HepG2 (cell line): ENCODE measurements around the gene SYNE1. TPM values are rescaled to one million over a fixed set of nuclear protein-coding genes. Genes with fewer than 3 reads are reported as not detected.

ENCODE experiments used
- ATAC-seq: fragments of 200-7000 bp; cut with Tn5 transposase; 3 replicates; pipeline ENCODE4 v1.9.1; 2020; ENCODE audit warnings: mild to moderate bottlenecking, moderate library complexity
- BruUV-seq: library from RNA; stranded (reverse); fragments of 400-500 nt; replicated peaks from 2 replicates; lab custom pipeline; 2021; lab: Mats Ljungman, UMichigan
- CTCF ChIA-PET: fragments of 300-600 bp; formaldehyde crosslinking; extraction: SDS; loops from one replicate; lab custom pipeline; 2021; ENCODE audit warnings: low total read pairs, inconsistent platforms, low intra/inter-chr PET ratio; lab: Yijun Ruan, JAX
- POLR2A ChIA-PET: fragments of 350-600 bp; sonication (Branson Sonifier 250); formaldehyde crosslinking; loops from one replicate; lab custom pipeline; 2020; ENCODE audit warnings: antibody characterized with exemption, inconsistent platforms; lab: Yijun Ruan, JAX
- DNase-seq: peaks from one replicate; pipeline ENCODE4 v3.0.0-alpha.2; 2015; ENCODE audit warnings: low spot score
- FAIRE-seq: peaks from 3 replicates; lab custom pipeline; 2011; peaks lifted over from hg19 to GRCh38; lab: Jason Lieb, UNC
- H2AFZ ChIP-seq: one replicate; pipeline ENCODE4 v1.6.1; 2011; ENCODE audit warnings: low read length, inconsistent platforms
- H3K27ac ChIP-seq: fragments of 300-600 bp; 3 replicates; pipeline ENCODE4 v1.8.0; 2011; ENCODE audit warnings: mixed run types, mild to moderate bottlenecking, mixed read lengths, low read length, inconsistent platforms; ENCODE audit not compliant: insufficient read depth; ENCODE audit errors: extremely low read length
- H3K27me3 ChIP-seq, 2 experiments: fragments of 200-600 bp in 1 of 2; 2 replicates in 1 of 2; 3 replicates in 1 of 2; pipeline versions ENCODE4 v1.6.0 to v1.8.0; 2011; ENCODE audit warnings: low read length in 2 of 2, mild to moderate bottlenecking in 2 of 2, moderate library complexity in 2 of 2, inconsistent platforms in 1 of 2; ENCODE audit not compliant: insufficient read depth in 2 of 2, control insufficient read depth in 1 of 2
- H3K36me3 ChIP-seq, 2 experiments: fragments of 200-600 bp in 1 of 2; replicated peaks in 1 of 2; 2 replicates in 1 of 2; 3 replicates in 1 of 2; pipeline versions ENCODE4 v1.5.1 to v1.8.0; 2011; ENCODE audit warnings: low read length in 2 of 2, inconsistent platforms in 1 of 2; ENCODE audit not compliant: insufficient read depth in 2 of 2, control insufficient read depth in 1 of 2
- H3K4me1 ChIP-seq: 2 replicates; pipeline ENCODE4 v1.5.1; 2012; ENCODE audit warnings: low read length, inconsistent platforms; ENCODE audit not compliant: insufficient read depth
- H3K4me2 ChIP-seq: 2 replicates; pipeline ENCODE4 v1.6.0; 2011; ENCODE audit warnings: low read depth, low read length, inconsistent platforms
- H3K4me3 ChIP-seq, 3 experiments: fragments of 200-600 bp in 1 of 3; sonication (generic), shearing (Covaris generic) in 1 of 3; replicated peaks in 1 of 3; 2 replicates each; pipeline ENCODE4 v1.5.1; 2011 to 2016; ENCODE audit warnings: low read length in 3 of 3, inconsistent platforms in 2 of 3, low read depth in 2 of 3, mild to moderate bottlenecking in 2 of 3, control low read depth in 1 of 3, mixed read lengths in 1 of 3; ENCODE audit not compliant: insufficient read depth in 1 of 3
- H3K79me2 ChIP-seq: one replicate; pipeline ENCODE4 v1.6.1; 2011; ENCODE audit warnings: low read length, inconsistent platforms; ENCODE audit not compliant: insufficient read depth
- H3K9ac ChIP-seq: 2 replicates; pipeline ENCODE4 v1.6.0; 2011; ENCODE audit warnings: mild to moderate bottlenecking, low read depth, low read length, inconsistent platforms; ENCODE audit not compliant: insufficient read depth
- H3K9me3 ChIP-seq: 2 replicates; pipeline ENCODE4 v1.5.1; 2012; ENCODE audit warnings: mild to moderate bottlenecking, low read length
- H4K20me1 ChIP-seq: 2 replicates; pipeline ENCODE4 v1.6.0; 2011; ENCODE audit warnings: inconsistent platforms, mild to moderate bottlenecking, low read length, moderate library complexity; ENCODE audit not compliant: insufficient read depth
- HNRNPK ChIP-seq: fragments of 200-400 bp; formaldehyde crosslinking; IDR thresholded peaks from 2 replicates; pipeline ENCODE4 v1.6.1; 2018; ENCODE audit warnings: low read length, low read depth, moderate library complexity, mild to moderate bottlenecking; ENCODE audit not compliant: poor library complexity, severe bottlenecking
- HNRNPLL ChIP-seq: fragments of 200-400 bp; formaldehyde crosslinking; IDR thresholded peaks from 2 replicates; pipeline ENCODE4 v1.6.1; 2017; ENCODE audit warnings: mild to moderate bottlenecking, low read depth, low read length; ENCODE audit not compliant: poor library complexity, severe bottlenecking
- SMARCC2 ChIP-seq: fragments of 450-650 bp; IDR thresholded peaks from 2 replicates; pipeline ENCODE4 v1.6.1; 2017; ENCODE audit warnings: antibody characterized with exemption, mild to moderate bottlenecking
- ZNF441 ChIP-seq: sonication (generic); formaldehyde crosslinking; IDR thresholded peaks from 2 replicates; pipeline ENCODE4 v1.7.0; 2021; ENCODE audit warnings: missing genetic modification reagents, borderline replicate concordance
- WGBS: methylation state at CpG from one replicate; pipeline ENCODE4 v1.1.6; 2017; ENCODE audit warnings: low lambda C conversion rate; 5-methylcytosine and 5-hydroxymethylcytosine counted together
- in situ Hi-C: cut with HindIII; loops from 2 replicates; pipeline ENCODE4 v1.10.0; 2017; ENCODE audit warnings: low pct_unique_long_range_greater_than_20kb; ENCODE audit not compliant: extremely low pct_ligation_motif_present
- intact Hi-C: fragments of 100-400 bp; cut with micrococcal nuclease; formaldehyde crosslinking; loops from one replicate; pipeline ENCODE4 v1.10.0; 2022; ENCODE audit not compliant: unreplicated experiment
- polyA plus RNA-seq, 8 experiments: library from polyadenylated mRNA; depleted of rRNA in 3 of 8; stranded (reverse) in 7 of 8; unstranded in 1 of 8; fragments of >200 nt; fragmentation: Illumina TruSeq in 4 of 8; extraction: Trizol in 4 of 8; gene quantifications; 2 replicates each; pipeline versions ENCODE4 v1.2.1 to v1.2.3, GENCODE V29; 2011 to 2016; ENCODE audit warnings: low read depth in 4 of 8, missing spikeins in 1 of 8, mixed read lengths in 1 of 8; ENCODE audit not compliant: insufficient read depth in 1 of 8
- total RNA-seq, 5 experiments: library from RNA; depleted of rRNA; stranded (reverse); fragments of >200 nt; fragmentation: Illumina TruSeq; extraction: Trizol; gene quantifications; 2 replicates each; pipeline ENCODE4 v1.2.3, GENCODE V29; 2016; ENCODE audit warnings: low read depth in 1 of 5

Gene SYNE1
- total and polyA plus RNA-seq, 2 of the 13 experiments (the other 11 are each of a cell fraction or from before 2014, with no cell fraction given) = 5.5 to 15.9 TPM

DNA sequence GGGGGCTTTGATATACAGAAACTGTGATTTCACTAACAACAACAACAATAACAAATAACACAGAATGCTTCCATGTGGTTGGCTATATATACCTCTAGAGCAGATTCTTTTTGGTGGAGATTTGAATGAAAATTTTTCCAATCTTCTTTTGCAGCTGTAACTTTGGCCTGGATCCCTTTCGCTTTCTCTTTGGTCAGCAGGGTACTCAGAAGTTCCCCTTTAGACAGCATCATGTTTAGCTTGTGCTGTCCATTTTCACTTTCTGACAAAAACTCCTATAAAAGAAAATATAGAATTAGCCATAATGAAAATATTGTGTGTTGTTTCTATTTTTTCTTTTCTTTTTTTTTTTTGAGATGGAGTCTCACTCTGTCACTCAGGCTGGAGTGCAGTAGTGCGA, 264.2 kb downstream of the SYNE1 start:
- ATAC-seq = no peak
- H3K9ac ChIP-seq = no peak overlapping the region
- no peak overlapping the region for H3K4me3 ChIP-seq
- no peaks in the 10 kb centered on the region for H4K20me1 ChIP-seq
- 91% methylated on average over 2 of the region's 2 CpGs for WGBS
- DNase-seq = no peak
- no peaks in the 10 kb centered on the region for H3K79me2 ChIP-seq
- no peak overlapping the region for H3K4me2 ChIP-seq
- no peaks in the 10 kb centered on the region for H3K4me1 ChIP-seq
- H3K9me3 ChIP-seq = no peaks in the 10 kb centered on the region
- no peak for FAIRE-seq
- in situ Hi-C loops (no loop called here), intact Hi-C loops (no loop called here)
- no peaks in the 10 kb centered on the region for H3K27me3 ChIP-seq
- ChIA-PET CTCF (no interaction called here), POLR2A (no interaction called here)
- no TSS peak for BruUV-seq
- TF ChIP-seq ZNF441 (CRISPR knock-in tag) = no peak
- no peak for TF ChIP-seq SMARCC2
- no peak overlapping the region for H3K27ac ChIP-seq
- no peak overlapping the region for H2AFZ ChIP-seq
- no peaks in the 10 kb centered on the region for H3K36me3 ChIP-seq

DNA sequence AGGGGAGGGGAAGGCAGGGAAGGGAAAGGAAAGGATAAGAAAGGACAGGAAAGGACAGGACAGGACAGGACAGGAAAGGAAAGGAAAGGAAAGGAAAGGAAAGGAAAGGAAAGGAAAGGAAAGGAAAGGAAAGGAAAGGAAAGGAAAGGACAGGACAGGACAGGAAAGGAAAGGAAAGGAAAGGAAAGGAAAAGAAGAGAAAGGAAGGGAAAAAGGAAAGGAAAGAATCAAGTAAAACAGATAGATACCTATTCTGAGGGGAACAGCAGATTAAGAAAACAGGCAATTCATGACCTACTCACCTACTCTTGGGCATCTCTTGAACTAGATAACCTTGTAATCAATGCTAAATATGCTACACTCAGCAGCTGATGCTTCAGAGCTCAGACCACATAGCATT, 265.4 kb downstream of the SYNE1 start:
- Histone ChIP-seq H3K4me1 (no peaks in the 10 kb centered on the region), H4K20me1 (no peaks in the 10 kb centered on the region), H3K79me2 (no peaks in the 10 kb centered on the region), H3K27ac (no peak overlapping the region), H3K9ac (no peak overlapping the region), H3K36me3 (no peaks in the 10 kb centered on the region), H3K27me3 (no peaks in the 10 kb centered on the region), H2AFZ (no peak overlapping the region), H3K9me3 (no peaks in the 10 kb centered on the region), H3K4me3 (no peak overlapping the region), H3K4me2 (no peak overlapping the region)
- POLR2A ChIA-PET = no interaction called here
- ATAC-seq (no peak), FAIRE-seq (no peak), DNase-seq (no peak)
- intact Hi-C loops = no loop called here
- CTCF ChIA-PET = no interaction called here
- TF ChIP-seq HNRNPLL (no peak), HNRNPK (peak; percentile 80)
- in situ Hi-C loops = no loop called here
- BruUV-seq = no TSS peak
